K562 (cell line): ENCODE results near the gene NUP62. TPM values are rescaled to one million over a fixed set of nuclear protein-coding genes. Genes with fewer than 3 reads are reported as not detected.

ENCODE experiments used
- ATF7 ChIP-seq: fragments of 450-650 bp; IDR thresholded peaks from 2 replicates; pipeline ENCODE4 v1.7.1; 2014; ENCODE audit warnings: mild to moderate bottlenecking, moderate library complexity
- E2F3 ChIP-seq: fragments of 250-450 bp; sonication (Bioruptor Pico); IDR thresholded peaks from 2 replicates; pipeline ENCODE4 v1.4.0; 2020; ENCODE audit warnings: mild to moderate bottlenecking
- EZH2 ChIP-seq: IDR thresholded peaks from 2 replicates; pipeline ENCODE4 v1.6.1; 2012; ENCODE audit warnings: low read depth, mild to moderate bottlenecking, inconsistent platforms, low read length, borderline replicate concordance
- HNRNPUL1 ChIP-seq: fragments of 200-400 bp; formaldehyde crosslinking; IDR thresholded peaks from 2 replicates; pipeline ENCODE4 v1.6.1; 2017; ENCODE audit warnings: low read length
- IRF1 ChIP-seq: sonication (generic); formaldehyde crosslinking; IDR thresholded peaks from 2 replicates; pipeline ENCODE4 v1.8.0; 2022; ENCODE audit warnings: missing genetic modification reagents, mild to moderate bottlenecking, borderline replicate concordance
- JUND ChIP-seq, 2 experiments: IDR thresholded peaks; 2 replicates in 1 of 2; 3 replicates in 1 of 2; pipeline ENCODE4 v1.6.1; 2011; ENCODE audit warnings: borderline replicate concordance in 2 of 2, low read depth in 2 of 2, low read length in 2 of 2, improper control_type of control experiment in 1 of 2, missing biosample characterization in 1 of 2, missing genetic modification characterization in 1 of 2, missing genetic modification reagents in 1 of 2
- MAFF ChIP-seq: IDR thresholded peaks from 2 replicates; pipeline ENCODE4 v1.6.1; 2012; ENCODE audit warnings: low read length, improper control_type of control experiment
- PREB ChIP-seq: sonication (generic); formaldehyde crosslinking; IDR thresholded peaks from 2 replicates; pipeline ENCODE4 v1.8.1; 2023; ENCODE audit warnings: mild to moderate bottlenecking, missing genetic modification reagents
- REST ChIP-seq, 2 experiments: fragments of 450-650 bp; formaldehyde crosslinking in 1 of 2; IDR thresholded peaks; 2 replicates each; pipeline versions ENCODE4 v1.4.0 to v1.6.1; 2014 to 2020; ENCODE audit warnings: mild to moderate bottlenecking in 2 of 2, borderline replicate concordance in 1 of 2, low read depth in 1 of 2
- SMAD1 ChIP-seq: fragments of 150-350 bp; IDR thresholded peaks from 2 replicates; pipeline ENCODE4 v1.6.1; 2014; ENCODE audit warnings: low read length, low read depth; ENCODE audit not compliant: partially characterized antibody
- SRSF3 ChIP-seq: fragments of 200-400 bp; formaldehyde crosslinking; IDR thresholded peaks from 2 replicates; pipeline ENCODE4 v1.6.1; 2016; ENCODE audit warnings: mild to moderate bottlenecking, low read length, moderate library complexity; ENCODE audit not compliant: insufficient read depth
- TCF3 ChIP-seq: sonication (generic); formaldehyde crosslinking; IDR thresholded peaks from 2 replicates; pipeline ENCODE4 v1.4.0; 2020; ENCODE audit warnings: mild to moderate bottlenecking, missing genetic modification reagents
- TCF7 ChIP-seq: sonication (generic); IDR thresholded peaks from 2 replicates; pipeline ENCODE4 v1.6.1; 2016; ENCODE audit warnings: antibody characterized with exemption, borderline replicate concordance
- TRIM24 ChIP-seq, 2 experiments: fragments of 450-650 bp; IDR thresholded peaks; 2 replicates each; pipeline ENCODE4 v1.6.1; 2016
- ZNF134 ChIP-seq: fragments of 250-450 bp; sonication (Bioruptor Pico); conservative IDR thresholded peaks from 2 replicates; pipeline ENCODE4 v1.4.0; 2020
- ZNF184 ChIP-seq: sonication (generic); formaldehyde crosslinking; IDR thresholded peaks from 2 replicates; pipeline ENCODE4 v1.5.0; 2020; ENCODE audit warnings: missing genetic modification reagents
- ZNF24 ChIP-seq: fragments of 450-650 bp; IDR thresholded peaks from 2 replicates; pipeline ENCODE4 v1.6.1; 2016
- ZNF79 ChIP-seq: fragments of 250-450 bp; sonication (Bioruptor Pico); IDR thresholded peaks from 2 replicates; pipeline ENCODE4 v1.4.0; 2020; ENCODE audit warnings: low read depth, mild to moderate bottlenecking, moderate library complexity
- ZSCAN29 ChIP-seq: fragments of 450-650 bp; IDR thresholded peaks from 2 replicates; pipeline ENCODE4 v1.6.1; 2017
- polyA plus RNA-seq, 8 experiments: library from polyadenylated mRNA; depleted of rRNA in 4 of 8; stranded (reverse) in 5 of 8; unstranded in 3 of 8; fragments of >200 nt; fragmentation: Nextera tagmentation in 2 of 8; fragmentation: Illumina TruSeq in 1 of 8; extraction: Ambion mirVana in 2 of 8; extraction: Trizol in 1 of 8; gene quantifications; 2 replicates each; pipeline versions ENCODE4 v1.2.1 to v1.2.3, GENCODE V29; 2011 to 2014; ENCODE audit warnings: inconsistent platforms in 1 of 8, missing spikeins in 1 of 8
- total RNA-seq, 7 experiments: library from RNA; depleted of rRNA in 6 of 7; stranded (reverse); fragments of >200 nt in 6 of 7; fragmentation: Illumina TruSeq in 2 of 7; extraction: Trizol in 2 of 7; gene quantifications; 2 replicates each; pipeline versions ENCODE4 v1.2.1 to v1.2.3, GENCODE V29; 2011 to 2021; ENCODE audit warnings: low replicate concordance in 1 of 7

NUP62 gene
- total and polyA plus RNA-seq, 9 of the 15 experiments (the other 6 are each of a cell fraction or from before 2014, with no cell fraction given), result 16.9 to 109 (median 66.0) TPM

- no peak for TF ChIP-seq PREB (CRISPR knock-in tag)
- TF ChIP-seq TCF3 (CRISPR knock-in tag), result peak; percentile 59
- no peak for TF ChIP-seq EZH2
- peak; percentile 62; the same call in 1 of the 2 replicates for TF ChIP-seq JUND (IDR thresholded peaks at IDR 0.05; ENCODE audit: borderline replicate concordance, low read depth, low read length)
- peak; percentile 50; the same call in 1 of the 3 replicates for TF ChIP-seq JUND (tag; IDR thresholded peaks at IDR 0.05; ENCODE audit: borderline replicate concordance, low read depth, low read length)
- peak; percentile 81; the same call in 1 of the 2 replicates for TF ChIP-seq ZNF24
- peak; percentile 97 for TF ChIP-seq REST (IDR thresholded peaks at IDR 0.05; ENCODE audit: borderline replicate concordance)
- no peak; the same call in 1 of the 2 replicates for TF ChIP-seq REST (CRISPR knock-in tag; IDR thresholded peaks at IDR 0.05; ENCODE audit: low read depth)
- peak in 1 of 2 experiments; percentile 81; a peak in 2 of 4 replicates for TF ChIP-seq TRIM24 (IDR thresholded peaks at IDR 0.05)
- peak; percentile 99 for TF ChIP-seq IRF1 (CRISPR knock-in tag)
- no peak; the same call in 1 of the 2 replicates for TF ChIP-seq TCF7
- TF ChIP-seq E2F3 (CRISPR knock-in tag), result peak; percentile 56; the same call in 1 of the 2 replicates
- no peak for TF ChIP-seq SMAD1
- TF ChIP-seq HNRNPUL1, result no peak
- TF ChIP-seq ZNF184 (CRISPR knock-in tag), result no peak
- TF ChIP-seq SRSF3, result no peak
- TF ChIP-seq ZNF134 (CRISPR knock-in tag), result no peak
- no peak for TF ChIP-seq ZNF79
- peak; percentile 23; the same call in 1 of the 2 replicates for TF ChIP-seq ZSCAN29
- peak; percentile 87 for TF ChIP-seq ATF7
- TF ChIP-seq MAFF, result no peak
Observed at GRCh38 chr19:49889687-49890348, 39.5 kb downstream of the NUP62 start (continued).
